HEK293 (cell line): ENCODE data around the gene WWTR1.

Experiments used
- ELK4 ChIP-seq: IDR thresholded peaks from 2 replicates; pipeline ENCODE4 v1.6.1; 2011; ENCODE audit warnings: mild to moderate bottlenecking, low read depth, low read length, borderline replicate concordance
- FEZF1 ChIP-seq: fragments of 450-650 bp; formaldehyde crosslinking; IDR thresholded peaks from 2 replicates; pipeline ENCODE4 v1.5.1; 2016; ENCODE audit warnings: missing biosample characterization, missing genetic modification characterization
- GLI4 ChIP-seq: fragments of 450-650 bp; formaldehyde crosslinking; IDR thresholded peaks from 2 replicates; pipeline ENCODE4 v1.5.1; 2016; ENCODE audit warnings: missing biosample characterization, missing genetic modification characterization
- GLIS2 ChIP-seq: fragments of 450-650 bp; formaldehyde crosslinking; IDR thresholded peaks from 2 replicates; pipeline ENCODE4 v1.5.1; 2016; ENCODE audit warnings: missing biosample characterization, missing genetic modification characterization
- HIC1 ChIP-seq: fragments of 450-650 bp; formaldehyde crosslinking; IDR thresholded peaks from 2 replicates; pipeline ENCODE4 v1.5.1; 2016; ENCODE audit warnings: missing biosample characterization, missing genetic modification characterization
- PBX3 ChIP-seq: sonication (generic); formaldehyde crosslinking; IDR thresholded peaks from 2 replicates; pipeline ENCODE4 v1.8.1; 2022; ENCODE audit warnings: mild to moderate bottlenecking, moderate library complexity, missing genetic modification reagents
- PRDM6 ChIP-seq: fragments of 450-650 bp; formaldehyde crosslinking; IDR thresholded peaks from 2 replicates; pipeline ENCODE4 v1.5.1; 2017; ENCODE audit warnings: missing biosample characterization, missing genetic modification characterization
- ZBTB11 ChIP-seq: fragments of 450-650 bp; formaldehyde crosslinking; conservative IDR thresholded peaks from 2 replicates; pipeline ENCODE4 v1.5.1; 2016; ENCODE audit warnings: low read depth, missing biosample characterization, missing genetic modification characterization
- ZIC2 ChIP-seq: fragments of 450-650 bp; formaldehyde crosslinking; IDR thresholded peaks from 2 replicates; pipeline ENCODE4 v1.5.1; 2016; ENCODE audit warnings: missing biosample characterization, missing genetic modification characterization
- ZNF121 ChIP-seq: fragments of 450-650 bp; formaldehyde crosslinking; IDR thresholded peaks from 2 replicates; pipeline ENCODE4 v1.5.1; 2016; ENCODE audit warnings: missing biosample characterization, missing genetic modification characterization
- ZNF140 ChIP-seq: fragments of 450-650 bp; formaldehyde crosslinking; IDR thresholded peaks from 2 replicates; pipeline ENCODE4 v1.5.1; 2016; ENCODE audit warnings: missing biosample characterization, missing genetic modification characterization
- ZNF248 ChIP-seq: fragments of 450-650 bp; formaldehyde crosslinking; IDR thresholded peaks from 2 replicates; pipeline ENCODE4 v1.5.1; 2017; ENCODE audit warnings: missing biosample characterization, missing genetic modification characterization
- ZNF362 ChIP-seq: fragments of 450-650 bp; formaldehyde crosslinking; IDR thresholded peaks from 2 replicates; pipeline ENCODE4 v1.5.1; 2016; ENCODE audit warnings: missing biosample characterization, missing genetic modification characterization
- ZNF433 ChIP-seq: fragments of 450-650 bp; formaldehyde crosslinking; IDR thresholded peaks from 2 replicates; pipeline ENCODE4 v1.5.1; 2016; ENCODE audit warnings: missing biosample characterization, missing genetic modification characterization, low read depth
- ZNF600 ChIP-seq: fragments of 450-650 bp; formaldehyde crosslinking; IDR thresholded peaks from 2 replicates; pipeline ENCODE4 v1.5.1; 2016; ENCODE audit warnings: missing biosample characterization, missing genetic modification characterization
- ZNF704 ChIP-seq: fragments of 450-650 bp; formaldehyde crosslinking; IDR thresholded peaks from 2 replicates; pipeline ENCODE4 v1.5.1; 2016; ENCODE audit warnings: missing biosample characterization, missing genetic modification characterization
- ZSCAN4 ChIP-seq: fragments of 450-650 bp; formaldehyde crosslinking; IDR thresholded peaks from 2 replicates; pipeline ENCODE4 v1.5.1; 2017; ENCODE audit warnings: missing biosample characterization, missing genetic modification characterization

Gene WWTR1

GRCh38 chr3:149581681-149582370, 76.0 kb downstream of the WWTR1 start (continued):
- TF ChIP-seq ZNF362 (tag by site-specific recombination) (peak; percentile 60; the same call in 1 of the 2 replicates), ELK4 (no peak), ZIC2 (tag by site-specific recombination) (peak; percentile 70), GLI4 (no peak), FEZF1 (tag by site-specific recombination) (0 out of 2 replicates have a peak, but pooled peaks have one; percentile 24), ZNF704 (tag by site-specific recombination) (no peak), HIC1 (tag by site-specific recombination) (no peak), ZNF248 (tag by site-specific recombination) (no peak), PBX3 (CRISPR knock-in tag) (no peak), ZBTB11 (tag by site-specific recombination) (0 out of 2 replicates have a peak, but pooled peaks have one; percentile 43), ZNF433 (tag by site-specific recombination) (no peak), ZNF600 (peak; percentile 44; the same call in 1 of the 2 replicates), GLIS2 (tag by site-specific recombination) (no peak), ZNF140 (tag by site-specific recombination) (no peak), PRDM6 (no peak), ZNF121 (tag by site-specific recombination) (no peak), ZSCAN4 (tag by site-specific recombination) (no peak)
- TF ChIP-seq, all 188 proteins: peak for 6
